Prostate gland (tissue), 2 donors: ENCODE results near the gene GALNT2. TPM values are rescaled to one million over a fixed set of nuclear protein-coding genes. Genes with fewer than 3 reads are reported as not detected.

ENCODE experiments used
- DNase-seq: peaks from one replicate; pipeline ENCODE4 v3.0.0-alpha.2; 2019; ENCODE audit warnings: low spot score
- H3K27ac ChIP-seq, 2 donors: fragments of 200-600 bp; sonication (generic); 2 replicates each; pipeline ENCODE4 v1.5.1; 2017 to 2019
- H3K27me3 ChIP-seq: fragments of 200-600 bp; sonication (generic); replicated peaks from 2 replicates; pipeline ENCODE4 v1.5.1; 2019; ENCODE audit not compliant: insufficient read depth
- H3K36me3 ChIP-seq, 2 donors: fragments of 200-600 bp; sonication (generic); 1 replicate in 1 of 2; 2 replicates in 1 of 2; pipeline versions ENCODE4 v1.5.1 to v1.8.1; 2017 to 2019
- H3K4me1 ChIP-seq: fragments of 200-600 bp; sonication (generic); replicated peaks from 2 replicates; pipeline ENCODE4 v1.5.1; 2019
- H3K4me3 ChIP-seq, 2 donors: fragments of 200-600 bp; sonication (generic); 2 replicates each; pipeline ENCODE4 v1.5.1; 2017 to 2019
- H3K9me3 ChIP-seq: fragments of 200-600 bp; sonication (generic); 2 replicates; pipeline ENCODE4 v1.5.1; 2017
- CTCF ChIP-seq, 4 experiments: fragments of 200-600 bp in 2 of 4; fragments of 450-650 bp in 2 of 4; sonication (generic) in 2 of 4; IDR thresholded peaks; 1 replicate in 3 of 4; 2 replicates in 1 of 4; pipeline ENCODE4 v1.5.1; 2016 to 2019; ENCODE audit warnings: antibody characterized with exemption in 4 of 4, mild to moderate bottlenecking in 2 of 4, moderate library complexity in 2 of 4
- POLR2A ChIP-seq: fragments of 450-650 bp; IDR thresholded peaks from one replicate; pipeline ENCODE4 v1.6.1; 2016; ENCODE audit warnings: antibody characterized with exemption, mild to moderate bottlenecking
- POLR2AphosphoS5 ChIP-seq: sonication (generic); formaldehyde crosslinking; IDR thresholded peaks from one replicate; pipeline ENCODE4 v1.6.1; 2017; ENCODE audit warnings: antibody characterized with exemption
- WGBS: methylation state at CpG from one replicate; pipeline ENCODE4 v1.1.5; 2018; 5-methylcytosine and 5-hydroxymethylcytosine counted together
- intact Hi-C: fragments of 100-400 bp; cut with DNase I; formaldehyde crosslinking; loops from one replicate; pipeline ENCODE4 v1.14.2; 2022
- total RNA-seq, 2 donors: library from RNA; depleted of rRNA; stranded (reverse); fragments of >200 nt; gene quantifications; one replicate each; pipeline ENCODE4 v1.1.0, GENCODE V29; 2016

The GALNT2 gene
- total RNA-seq, 2 donors from 2014 or later, result 34.1 to 125 TPM

GRCh38 chr1:230109895-230110667 is 43.0 kb downstream of the GALNT2 start:
- peaks cover 5% of the 10 kb centered on the region for H3K4me1 ChIP-seq
- intact Hi-C loops, result no loop called here

DNA sequence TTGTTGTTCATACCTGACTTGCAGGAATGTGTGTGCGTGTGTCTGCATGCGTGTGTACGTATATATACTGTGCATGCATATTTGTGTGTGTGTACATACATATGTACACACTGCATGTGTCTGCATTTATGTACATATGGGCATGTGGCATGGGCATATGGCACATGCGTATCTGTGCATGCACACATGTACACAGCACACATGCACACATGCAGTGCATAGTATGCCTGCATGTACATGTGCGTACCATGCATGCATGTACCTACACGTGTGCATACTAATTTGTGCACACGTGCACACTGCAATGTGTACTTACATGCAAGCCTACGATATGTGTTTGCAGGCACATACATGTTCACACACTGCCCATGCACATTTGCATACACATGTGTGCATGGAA is 43.9 kb downstream of the GALNT2 start:
- TF ChIP-seq POLR2A, result no peak
- TF ChIP-seq CTCF (IDR thresholded peaks at IDR 0.05), result no peak
- TF ChIP-seq POLR2AphosphoS5, result no peak
- H3K4me3 ChIP-seq, result no peak overlapping the region
- H3K36me3 ChIP-seq, result no peaks in the 10 kb centered on the region
- H3K9me3 ChIP-seq, result no peaks in the 10 kb centered on the region
- H3K4me1 ChIP-seq, result no peaks in the 10 kb centered on the region
- DNase-seq, result no peak
- no peaks in the 10 kb centered on the region for H3K27me3 ChIP-seq
- intact Hi-C loops, result no loop called here
- WGBS, result 90% methylated on average over 8 of the region's 8 CpGs
- H3K27ac ChIP-seq, result no peak overlapping the region

More at GRCh38 chr1:230109895-230110667, 43.0 kb downstream of the GALNT2 start:
- H3K36me3 ChIP-seq, result no peaks in the 10 kb centered on the region
- DNase-seq, result no peak
- no peak overlapping the region for H3K4me3 ChIP-seq
- TF ChIP-seq POLR2A (no peak), POLR2AphosphoS5 (no peak), CTCF (IDR thresholded peaks at IDR 0.05) (no peak)
- no peaks in the 10 kb centered on the region for H3K9me3 ChIP-seq
- H3K27ac ChIP-seq, result no peak overlapping the region
- no peaks in the 10 kb centered on the region for H3K27me3 ChIP-seq
- 83% methylated on average over 11 of the region's 11 CpGs for WGBS

DNA sequence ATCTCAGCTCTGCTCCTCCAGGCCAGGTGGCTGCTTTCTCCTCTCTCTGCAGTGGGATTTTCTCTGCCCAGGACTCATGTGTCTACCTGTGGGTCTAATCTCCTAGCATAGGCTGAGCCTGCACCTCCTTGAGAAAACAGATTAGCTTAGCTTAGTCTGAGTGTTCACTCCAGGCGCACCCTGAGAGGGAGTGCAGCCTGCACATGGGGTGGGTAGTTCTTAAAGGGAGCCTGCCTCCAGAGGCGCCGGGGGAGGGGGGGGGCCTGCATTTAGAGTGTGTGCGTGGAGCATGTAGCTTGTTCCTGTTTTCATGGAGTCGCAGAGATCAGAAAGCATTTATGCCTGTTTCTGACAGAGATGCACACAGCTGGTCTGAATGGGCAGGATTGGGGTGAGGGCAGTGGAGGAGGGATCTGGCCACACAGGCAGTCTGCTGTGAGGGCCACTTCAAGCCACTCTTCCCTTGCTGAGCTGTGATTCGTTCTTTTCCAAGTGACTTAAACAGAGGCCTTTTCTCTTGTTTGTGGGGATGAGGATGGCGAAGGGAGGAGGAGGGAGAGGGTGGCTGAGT is 45.2 kb downstream of the GALNT2 start:
- Histone ChIP-seq H3K27ac (no peak overlapping the region), H3K4me1 (no peaks in the 10 kb centered on the region)
- no peak for DNase-seq

GRCh38 chr1:230112782-230113181 is 45.7 kb downstream of the GALNT2 start:
- no peaks in the 10 kb centered on the region for H3K4me1 ChIP-seq
- 75% methylated on average over 5 of the region's 5 CpGs for WGBS

More for the DNA sequence above, 45.2 kb downstream of the GALNT2 start:
- Histone ChIP-seq H3K9me3 (no peaks in the 10 kb centered on the region), H3K27me3 (no peaks in the 10 kb centered on the region), H3K4me3 (no peak overlapping the region), H3K36me3 (no peaks in the 10 kb centered on the region)
- TF ChIP-seq CTCF (IDR thresholded peaks at IDR 0.05) (no peak), POLR2AphosphoS5 (no peak), POLR2A (no peak)
- WGBS, result 64% methylated on average over 7 of the region's 7 CpGs
- intact Hi-C loops, result no loop called here

More at GRCh38 chr1:230112782-230113181, 45.7 kb downstream of the GALNT2 start:
- no peak overlapping the region for H3K4me3 ChIP-seq
- intact Hi-C loops, result no loop called here
- no peak overlapping the region for H3K27ac ChIP-seq
- TF ChIP-seq POLR2AphosphoS5 (no peak), CTCF (IDR thresholded peaks at IDR 0.05) (no peak), POLR2A (no peak)
- no peak for DNase-seq
- no peaks in the 10 kb centered on the region for H3K36me3 ChIP-seq
- no peaks in the 10 kb centered on the region for H3K9me3 ChIP-seq
- H3K27me3 ChIP-seq, result no peaks in the 10 kb centered on the region
